CD14-positive monocyte (primary cell): ENCODE measurements around the gene MRNIP. TPM values are rescaled to one million over a fixed set of nuclear protein-coding genes. Genes with fewer than 3 reads are reported as not detected.

Experiments
- DNase-seq, 3 donors: peaks; one replicate each; pipeline ENCODE4 v3.0.0-alpha.2; 2011 to 2022
- H2AFZ ChIP-seq: 2 replicates; pipeline ENCODE4 v1.6.0; 2012; ENCODE audit warnings: mild to moderate bottlenecking, low read depth, low read length, inconsistent platforms; ENCODE audit not compliant: insufficient read depth, poor library complexity, severe bottlenecking
- H3K27ac ChIP-seq, 2 donors: 1 replicate in 1 of 2; 2 replicates in 1 of 2; pipeline ENCODE4 v1.5.1; 2012 to 2013; ENCODE audit warnings: low read length in 2 of 2, control low read depth in 1 of 2, inconsistent platforms in 1 of 2, low read depth in 1 of 2, mild to moderate bottlenecking in 1 of 2
- H3K27me3 ChIP-seq, 2 donors: one replicate each; pipeline versions ENCODE4 v1.6.0 to v1.6.1; 2011 to 2013; ENCODE audit warnings: low read length in 2 of 2; ENCODE audit not compliant: control insufficient read depth in 2 of 2, insufficient read depth in 2 of 2
- H3K36me3 ChIP-seq, 2 donors: replicated peaks in 1 of 2; 1 replicate in 1 of 2; 2 replicates in 1 of 2; pipeline versions ENCODE4 v1.5.1 to v1.6.1; 2012 to 2013; ENCODE audit warnings: low read length in 2 of 2, control low read depth in 1 of 2, inconsistent platforms in 1 of 2, mild to moderate bottlenecking in 1 of 2; ENCODE audit not compliant: insufficient read depth in 2 of 2, control insufficient read depth in 1 of 2
- H3K4me1 ChIP-seq, 2 donors: 1 replicate in 1 of 2; 2 replicates in 1 of 2; pipeline versions ENCODE4 v1.5.1 to v1.6.1; 2012 to 2013; ENCODE audit warnings: low read length in 2 of 2, control low read depth in 1 of 2, inconsistent platforms in 1 of 2, mild to moderate bottlenecking in 1 of 2, moderate library complexity in 1 of 2; ENCODE audit not compliant: insufficient read depth in 2 of 2, control insufficient read depth in 1 of 2
- H3K4me2 ChIP-seq: replicated peaks from 2 replicates; pipeline ENCODE3; 2012; ENCODE audit warnings: low read length, moderate library complexity, mild to moderate bottlenecking; ENCODE audit not compliant: poor library complexity, severe bottlenecking; ENCODE audit errors: extremely low read depth
- H3K4me3 ChIP-seq, 3 experiments: fragments of 200-600 bp in 1 of 3; sonication (generic) in 1 of 3; replicated peaks in 1 of 3; 1 replicate in 2 of 3; 2 replicates in 1 of 3; pipeline ENCODE4 v1.5.1; 2011 to 2013; ENCODE audit warnings: low read length in 3 of 3, mild to moderate bottlenecking in 3 of 3, control low read depth in 2 of 3, low read depth in 2 of 3, inconsistent platforms in 1 of 3, moderate library complexity in 1 of 3
- H3K79me2 ChIP-seq: 2 replicates; pipeline ENCODE4 v1.6.0; 2012; ENCODE audit warnings: mild to moderate bottlenecking, control low read depth, inconsistent platforms, low read length, moderate library complexity; ENCODE audit not compliant: insufficient read depth
- H3K9ac ChIP-seq: 2 replicates; pipeline ENCODE4 v1.6.0; 2017; ENCODE audit warnings: low read length, mild to moderate bottlenecking; ENCODE audit not compliant: insufficient read depth, poor library complexity, severe bottlenecking
- H3K9me3 ChIP-seq, 2 donors: replicated peaks in 1 of 2; 1 replicate in 1 of 2; 2 replicates in 1 of 2; pipeline versions ENCODE4 v1.5.1 to v1.6.1; 2012 to 2013; ENCODE audit warnings: low read length in 2 of 2, control low read depth in 1 of 2; ENCODE audit not compliant: control insufficient read depth in 1 of 2, insufficient read depth in 1 of 2
- H4K20me1 ChIP-seq: 2 replicates; pipeline ENCODE4 v1.6.0; 2012; ENCODE audit warnings: mild to moderate bottlenecking, low read length, control low read depth, moderate library complexity; ENCODE audit not compliant: insufficient read depth
- H3K27ac Mint-ChIP-seq, 7 donors: one replicate each; pipeline ENCODE4 v1.8.0; 2020; ENCODE audit warnings: mild to moderate bottlenecking in 7 of 7, mixed read lengths in 7 of 7, moderate library complexity in 6 of 7, inconsistent platforms in 2 of 7
- H3K27me3 Mint-ChIP-seq, 3 donors: one replicate each; pipeline ENCODE4 v1.8.0; 2021 to 2022; ENCODE audit warnings: low read depth in 3 of 3, mild to moderate bottlenecking in 3 of 3, mixed read lengths in 3 of 3, moderate library complexity in 3 of 3, inconsistent platforms in 1 of 3
- H3K36me3 Mint-ChIP-seq, 2 donors: one replicate each; pipeline ENCODE4 v1.8.0; 2020; ENCODE audit warnings: mixed read lengths in 2 of 2, inconsistent platforms in 1 of 2, mild to moderate bottlenecking in 1 of 2
- H3K4me1 Mint-ChIP-seq: one replicate; pipeline ENCODE4 v1.8.0; 2020; ENCODE audit warnings: mild to moderate bottlenecking, mixed read lengths
- H3K4me3 Mint-ChIP-seq, 2 donors: one replicate each; pipeline ENCODE4 v1.8.0; 2020; ENCODE audit warnings: mild to moderate bottlenecking in 2 of 2, mixed read lengths in 2 of 2, moderate library complexity in 1 of 2
- H3K9me3 Mint-ChIP-seq, 7 donors: one replicate each; pipeline ENCODE4 v1.8.0; 2020 to 2022; ENCODE audit warnings: mixed read lengths in 7 of 7, mild to moderate bottlenecking in 6 of 7, moderate library complexity in 6 of 7, inconsistent platforms in 2 of 7
- CTCF ChIP-seq: fragments of 200-600 bp; IDR thresholded peaks from one replicate; pipeline ENCODE4 v1.8.0; 2022; ENCODE audit warnings: antibody characterized with exemption, mild to moderate bottlenecking
- WGBS: methylation state at CpG from one replicate; pipeline ENCODE4 v1.1.5; 2013; ENCODE audit warnings: missing lambda C conversion rate; ENCODE audit not compliant: insufficient coverage; 5-methylcytosine and 5-hydroxymethylcytosine counted together
- intact Hi-C, 2 donors: fragments of 100-400 bp; cut with micrococcal nuclease; formaldehyde crosslinking; loops; one replicate each; pipeline versions ENCODE4 v1.15.0 to v1.15.1; 2023
- polyA plus RNA-seq, 3 donors: library from polyadenylated mRNA; depleted of rRNA in 1 of 3; unstranded in 2 of 3; stranded (reverse) in 1 of 3; fragments of 300-500 nt in 2 of 3; fragments of >200 nt in 1 of 3; fragmentation: Illumina TruSeq in 2 of 3; gene quantifications; 1 replicate in 2 of 3; 2 replicates in 1 of 3; pipeline ENCODE4 v1.2.3, GENCODE V29; 2012 to 2021

Gene MRNIP
- polyA plus RNA-seq, 3 donors = 1.2 to 23.0 (median 1.4) TPM

- Histone ChIP-seq H3K9me3 (no peaks in the 10 kb centered on the region), H3K4me2 (no peak overlapping the region), H2AFZ (no peak overlapping the region), H3K36me3 (peaks cover 39 to 52% of the 10 kb centered on the region in 2 donors), H4K20me1 (no peaks in the 10 kb centered on the region), H3K79me2 (no peaks in the 10 kb centered on the region), H3K9ac (no peak overlapping the region), H3K27ac (no peak overlapping the region), H3K4me1 (peaks cover 10 to 19% of the 10 kb centered on the region in 2 donors), H3K27me3 (no peaks in the 10 kb centered on the region), H3K4me3 (no peak overlapping the region)
- H3K36me3 Mint-ChIP-seq = peaks cover 46 to 47% of the 10 kb centered on the region in 2 donors
- no peak overlapping the region for H3K4me3 Mint-ChIP-seq
- intact Hi-C loops = no loop called here
- peaks cover 28% of the 10 kb centered on the region for H3K4me1 Mint-ChIP-seq
- H3K27ac Mint-ChIP-seq = no peak overlapping the region
- no peak for DNase-seq
- TF ChIP-seq CTCF = no peak
- H3K27me3 Mint-ChIP-seq = peaks cover 0 to 4% (median 3%) of the 10 kb centered on the region in 3 donors
- peaks cover 0 to 6% (median 0%) of the 10 kb centered on the region in 7 donors for H3K9me3 Mint-ChIP-seq
- WGBS = 100% methylated on average over 2 of the region's 2 CpGs
Observed at GRCh38 chr5:179862296-179862695, 3.7 kb upstream of the MRNIP start.

DNA sequence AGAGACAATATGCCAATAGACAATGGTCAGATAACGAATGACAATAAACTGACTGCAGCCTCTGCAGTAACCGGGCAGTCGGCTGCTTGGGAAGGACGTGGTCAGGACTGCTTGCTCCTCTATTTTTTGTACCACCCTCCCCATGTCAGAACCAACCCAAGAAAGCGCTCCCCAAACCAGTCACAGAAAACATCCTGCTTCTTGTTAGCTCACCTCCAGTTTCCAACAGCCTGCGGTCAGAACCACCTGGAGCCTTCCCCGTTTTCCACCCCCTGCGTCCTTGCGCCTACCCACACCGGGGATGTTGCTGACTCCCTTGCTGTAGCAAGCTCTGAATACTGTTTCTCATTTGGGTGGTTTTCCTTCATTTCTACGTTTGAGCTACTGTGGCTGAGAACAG lies 1.7 kb upstream of the MRNIP start:
- Mint-ChIP-seq H3K9me3 (peaks cover 0 to 6% (median 0%) of the 10 kb centered on the region in 7 donors), H3K4me3 (peak overlapping the region in 1 of 2 donors; percentile 12), H3K36me3 (peaks cover 31% of the 10 kb centered on the region in 2 donors), H3K27ac (no peak overlapping the region), H3K4me1 (peaks cover 20% of the 10 kb centered on the region), H3K27me3 (peaks cover 0 to 3% (median 2%) of the 10 kb centered on the region in 3 donors)
- H3K9ac ChIP-seq = no peak overlapping the region
- H3K36me3 ChIP-seq = peaks cover 26 to 35% of the 10 kb centered on the region in 2 donors
- H3K9me3 ChIP-seq = no peaks in the 10 kb centered on the region
- no peaks in the 10 kb centered on the region for H3K27me3 ChIP-seq
- H3K4me3 ChIP-seq = no peak overlapping the region
- H4K20me1 ChIP-seq = no peaks in the 10 kb centered on the region
- DNase-seq = no peak
- H3K79me2 ChIP-seq = no peaks in the 10 kb centered on the region
- intact Hi-C loops = no loop called here
- peaks cover 10 to 19% of the 10 kb centered on the region in 2 donors for H3K4me1 ChIP-seq
- 75% methylated on average over 8 of the region's 11 CpGs for WGBS
- no peak for TF ChIP-seq CTCF
- H3K27ac ChIP-seq = no peak overlapping the region
- H2AFZ ChIP-seq = no peak overlapping the region
- H3K4me2 ChIP-seq = no peak overlapping the region
